H1 (cell line): ENCODE results near the gene SHANK2. TPM values are rescaled to one million over a fixed set of nuclear protein-coding genes. Genes with fewer than 3 reads are reported as not detected.

Experiments used
- CTCF ChIA-PET: fragments of 300-600 bp; sonication (Branson Sonifier 250); formaldehyde crosslinking; loops from one replicate; lab custom pipeline; 2021; ENCODE audit not compliant: partially characterized antibody; lab: Charles Lee
- POLR2A ChIA-PET: fragments of 300-600 bp; sonication (Branson Sonifier 250); formaldehyde crosslinking; loops from one replicate; lab custom pipeline; 2021; ENCODE audit warnings: inconsistent platforms; ENCODE audit not compliant: partially characterized antibody; lab: Charles Lee
- DNase-seq, 2 experiments: peaks; one replicate each; pipeline versions ENCODE4 v3.0.0 to v3.0.0-alpha.2; 2010 to 2022; ENCODE audit warnings: low spot score in 2 of 2, low read depth in 1 of 2, mixed read lengths in 1 of 2
- FAIRE-seq: peaks from 2 replicates; lab custom pipeline; 2011; peaks lifted over from hg19 to GRCh38; lab: Jason Lieb, UNC
- H2AFZ ChIP-seq: 2 replicates; pipeline ENCODE4 v1.8.1; 2012; ENCODE audit warnings: low read length, inconsistent platforms
- H2AK5ac ChIP-seq: 2 replicates; pipeline ENCODE4 v1.6.1; 2013; ENCODE audit warnings: low read depth, low read length
- H2BK120ac ChIP-seq: replicated peaks from 2 replicates; pipeline ENCODE3; 2013; ENCODE audit warnings: low read depth, low read length, inconsistent platforms
- H2BK12ac ChIP-seq: 2 replicates; pipeline ENCODE4 v1.6.1; 2013; ENCODE audit warnings: low read depth, low read length
- H2BK15ac ChIP-seq: 2 replicates; pipeline ENCODE4 v1.6.1; 2013; ENCODE audit warnings: low read length
- H2BK20ac ChIP-seq: 2 replicates; pipeline ENCODE4 v1.6.1; 2013; ENCODE audit warnings: low read length
- H2BK5ac ChIP-seq: 2 replicates; pipeline ENCODE4 v1.6.1; 2013; ENCODE audit warnings: low read depth, low read length
- H3K14ac ChIP-seq: 2 replicates; pipeline ENCODE4 v1.6.1; 2013; ENCODE audit warnings: inconsistent platforms; ENCODE audit not compliant: insufficient read length
- H3K18ac ChIP-seq: 2 replicates; pipeline ENCODE4 v1.6.1; 2013; ENCODE audit warnings: low read length; ENCODE audit errors: extremely low read depth
- H3K23ac ChIP-seq: 2 replicates; pipeline ENCODE4 v1.6.1; 2013; ENCODE audit warnings: inconsistent platforms; ENCODE audit not compliant: insufficient read length
- H3K23me2 ChIP-seq: 2 replicates; pipeline ENCODE4 v1.6.1; 2013; ENCODE audit warnings: low read depth, low read length
- H3K27ac ChIP-seq: 2 replicates; pipeline ENCODE4 v1.6.1; 2011; ENCODE audit warnings: low read depth, low read length, inconsistent platforms
- H3K27me3 ChIP-seq, 4 experiments: replicated peaks in 1 of 4; 1 replicate in 1 of 4; 2 replicates in 3 of 4; pipeline versions ENCODE4 v1.6.1 to v1.8.1; 2011 to 2013; ENCODE audit warnings: low read length in 3 of 4, mild to moderate bottlenecking in 3 of 4, inconsistent platforms in 2 of 4, mixed read lengths in 2 of 4, moderate library complexity in 1 of 4; ENCODE audit not compliant: control insufficient read depth in 3 of 4, insufficient read depth in 3 of 4; ENCODE audit errors: extremely low read depth in 1 of 4
- H3K36me3 ChIP-seq, 4 experiments: 2 replicates each; pipeline versions ENCODE4 v1.6.1 to v1.8.1; 2011 to 2013; ENCODE audit warnings: mild to moderate bottlenecking in 4 of 4, low read length in 3 of 4, moderate library complexity in 2 of 4, control low read depth in 1 of 4, inconsistent platforms in 1 of 4; ENCODE audit not compliant: insufficient read depth in 4 of 4, control insufficient read depth in 2 of 4
- H3K4ac ChIP-seq: replicated peaks from 2 replicates; pipeline ENCODE3; 2013; ENCODE audit warnings: low read length, low read depth, mixed read lengths, inconsistent platforms; ENCODE audit not compliant: insufficient read length
- H3K4me1 ChIP-seq, 4 experiments: replicated peaks in 1 of 4; 1 replicate in 1 of 4; 2 replicates in 3 of 4; pipeline versions ENCODE4 v1.6.1 to v1.8.1; 2011 to 2013; ENCODE audit warnings: low read length in 3 of 4, inconsistent platforms in 2 of 4, mixed read lengths in 1 of 4; ENCODE audit not compliant: insufficient read depth in 4 of 4, control insufficient read depth in 3 of 4
- H3K4me2 ChIP-seq, 2 experiments: 2 replicates each; pipeline versions ENCODE4 v1.6.1 to v1.8.1; 2011 to 2013; ENCODE audit warnings: low read depth in 2 of 2, low read length in 2 of 2, control low read depth in 1 of 2, inconsistent platforms in 1 of 2, mild to moderate bottlenecking in 1 of 2; ENCODE audit not compliant: insufficient read depth in 1 of 2
- H3K4me3 ChIP-seq, 4 experiments: fragments of 200-600, 300-600 bp in 1 of 4; sonication (generic), shearing (Covaris generic), sonication (Bioruptor Twin) in 1 of 4; 2 replicates each; pipeline versions ENCODE4 v1.5.1 to v1.8.1; 2011 to 2016; ENCODE audit warnings: low read length in 4 of 4, low read depth in 3 of 4, control low read depth in 2 of 4, inconsistent platforms in 2 of 4, mild to moderate bottlenecking in 2 of 4, mixed read lengths in 1 of 4, moderate library complexity in 1 of 4; ENCODE audit not compliant: insufficient read depth in 2 of 4; ENCODE audit errors: extremely low read depth in 1 of 4
- H3K56ac ChIP-seq: replicated peaks from 2 replicates; pipeline ENCODE3; 2013; ENCODE audit warnings: low read depth, mild to moderate bottlenecking, mixed read lengths, low read length, inconsistent platforms; ENCODE audit not compliant: insufficient read length
- H3K79me1 ChIP-seq: 2 replicates; pipeline ENCODE4 v1.6.1; 2013; ENCODE audit warnings: low read depth, low read length, control low read depth
- H3K79me2 ChIP-seq, 2 experiments: 2 replicates each; pipeline versions ENCODE4 v1.6.1 to v1.8.1; 2012 to 2013; ENCODE audit warnings: low read length in 2 of 2, mild to moderate bottlenecking in 2 of 2, inconsistent platforms in 1 of 2; ENCODE audit not compliant: insufficient read depth in 2 of 2, control insufficient read depth in 1 of 2
- H3K9ac ChIP-seq, 4 experiments: replicated peaks in 1 of 4; 1 replicate in 1 of 4; 2 replicates in 3 of 4; pipeline versions ENCODE4 v1.6.1 to v1.8.1; 2011 to 2013; ENCODE audit warnings: low read depth in 3 of 4, low read length in 3 of 4, control low read depth in 2 of 4, mild to moderate bottlenecking in 2 of 4, moderate library complexity in 2 of 4, inconsistent platforms in 1 of 4; ENCODE audit errors: extremely low read depth in 1 of 4
- H3K9me3 ChIP-seq, 2 experiments: 2 replicates each; pipeline versions ENCODE4 v1.6.1 to v1.8.1; 2012 to 2013; ENCODE audit warnings: mild to moderate bottlenecking in 2 of 2, moderate library complexity in 2 of 2, control low read depth in 1 of 2, inconsistent platforms in 1 of 2, low read depth in 1 of 2, low read length in 1 of 2, mixed read lengths in 1 of 2; ENCODE audit not compliant: insufficient read depth in 2 of 2
- H4K20me1 ChIP-seq, 2 experiments: replicated peaks in 1 of 2; 2 replicates each; pipeline versions ENCODE3 to v1.8.1; 2011 to 2013; ENCODE audit warnings: inconsistent platforms in 2 of 2, low read length in 2 of 2, mild to moderate bottlenecking in 1 of 2; ENCODE audit not compliant: insufficient read depth in 2 of 2, control insufficient read depth in 1 of 2
- H4K5ac ChIP-seq: 2 replicates; pipeline ENCODE4 v1.6.1; 2013; ENCODE audit warnings: low read length, low read depth, mixed read lengths, inconsistent platforms; ENCODE audit not compliant: insufficient read length
- H4K8ac ChIP-seq: 2 replicates; pipeline ENCODE4 v1.8.0; 2013; ENCODE audit warnings: mild to moderate bottlenecking, moderate library complexity, low read length, inconsistent platforms; ENCODE audit not compliant: insufficient read depth; ENCODE audit errors: extremely low read depth
- H4K91ac ChIP-seq: replicated peaks from 2 replicates; pipeline ENCODE3; 2013; ENCODE audit warnings: low read length, mixed read lengths, inconsistent platforms; ENCODE audit not compliant: insufficient read length
- CREB1 ChIP-seq: IDR thresholded peaks from 2 replicates; pipeline ENCODE4 v1.6.1; 2012; ENCODE audit warnings: inconsistent platforms
- GTF2F1 ChIP-seq: IDR thresholded peaks from 2 replicates; pipeline ENCODE4 v1.6.1; 2012; ENCODE audit warnings: low read depth, low read length, improper control_type of control experiment, borderline replicate concordance
- KDM1A ChIP-seq: fragments of 200-600, 300-600 bp; sonication (generic); IDR thresholded peaks from 2 replicates; pipeline ENCODE4 v1.7.1; 2016; ENCODE audit warnings: mild to moderate bottlenecking, low read length, borderline replicate concordance
- MAFK ChIP-seq: IDR thresholded peaks from 2 replicates; pipeline ENCODE4 v1.6.1; 2012; ENCODE audit warnings: low read depth, mild to moderate bottlenecking, improper control_type of control experiment, low read length
- NRF1 ChIP-seq: IDR thresholded peaks from 2 replicates; pipeline ENCODE4 v1.6.1; 2011; ENCODE audit warnings: mild to moderate bottlenecking, low read depth, low read length, improper control_type of control experiment
- RAD21 ChIP-seq, 2 experiments: IDR thresholded peaks in 1 of 2; conservative IDR thresholded peaks in 1 of 2; 2 replicates each; pipeline ENCODE4 v1.6.1; 2011; ENCODE audit warnings: low read depth in 2 of 2, low read length in 2 of 2, improper control_type of control experiment in 1 of 2, inconsistent platforms in 1 of 2, mild to moderate bottlenecking in 1 of 2, moderate library complexity in 1 of 2
- RBBP5 ChIP-seq: IDR thresholded peaks from 2 replicates; pipeline ENCODE4 v1.7.1; 2012; ENCODE audit warnings: low read depth, mild to moderate bottlenecking, inconsistent platforms, low read length, moderate library complexity, borderline replicate concordance
- TEAD4 ChIP-seq: IDR thresholded peaks from 2 replicates; pipeline ENCODE4 v1.6.1; 2012; ENCODE audit warnings: low read depth, low read length, inconsistent platforms, mixed read lengths
- YY1 ChIP-seq: IDR thresholded peaks from 2 replicates; pipeline ENCODE4 v1.6.1; 2011; ENCODE audit warnings: low read depth, mild to moderate bottlenecking, low read length
- WGBS, 2 experiments: shearing (Covaris generic) in 1 of 2; methylation state at CpG; one replicate each; pipeline versions ENCODE4 v1.1.6 to v1.1.7; 2013 to 2015; ENCODE audit warnings: low lambda C conversion rate in 2 of 2, mixed read lengths in 2 of 2, inconsistent platforms in 1 of 2, low coverage in 1 of 2, missing lambda C conversion rate in 1 of 2; ENCODE audit not compliant: insufficient replicate concordance in 2 of 2, insufficient coverage in 1 of 2, insufficient read length in 1 of 2; ENCODE audit errors: extremely low coverage in 1 of 2, missing lambda C conversion rate in 1 of 2; 5-methylcytosine and 5-hydroxymethylcytosine counted together
- polyA plus RNA-seq, 7 experiments: library from polyadenylated mRNA; depleted of rRNA in 3 of 7; stranded (reverse) in 5 of 7; unstranded in 2 of 7; fragments of >200 nt in 5 of 7; fragments of 200-250 nt in 2 of 7; gene quantifications; 1 replicate in 5 of 7; 2 replicates in 1 of 7; 4 replicates in 1 of 7; pipeline versions ENCODE4 v1.2.1 to v1.2.3, GENCODE V29; 2011 to 2013; ENCODE audit warnings: missing spikeins in 2 of 7, mixed read lengths in 2 of 7
- total RNA-seq: library from RNA; stranded (reverse); fragmentation: NEBNext Ultra II Directional; extraction: Animal tissue kit (Norgen Biotek cat#: 25700); gene quantifications from 2 replicates; pipeline ENCODE4 v1.2.1, GENCODE V29; 2021
- TF ChIP-seq, protein P1 (sequence below), 3 experiments: IDR thresholded peaks; 1 replicate in 2 of 3; 2 replicates in 1 of 3; pipeline versions ENCODE4 v1.5.1 to v1.6.1; 2011; ENCODE audit warnings: low read length in 3 of 3, mild to moderate bottlenecking in 3 of 3, inconsistent platforms in 2 of 3, low read depth in 1 of 3, moderate library complexity in 1 of 3; ENCODE audit not compliant: insufficient read depth in 1 of 3; ENCODE audit errors: control extremely low read depth in 1 of 3

The SHANK2 gene
- total and polyA plus RNA-seq, 2 of the 8 experiments (the other 6 are each of a cell fraction or from before 2014, with no cell fraction given): 10.1 to 54.2 TPM

DNA sequence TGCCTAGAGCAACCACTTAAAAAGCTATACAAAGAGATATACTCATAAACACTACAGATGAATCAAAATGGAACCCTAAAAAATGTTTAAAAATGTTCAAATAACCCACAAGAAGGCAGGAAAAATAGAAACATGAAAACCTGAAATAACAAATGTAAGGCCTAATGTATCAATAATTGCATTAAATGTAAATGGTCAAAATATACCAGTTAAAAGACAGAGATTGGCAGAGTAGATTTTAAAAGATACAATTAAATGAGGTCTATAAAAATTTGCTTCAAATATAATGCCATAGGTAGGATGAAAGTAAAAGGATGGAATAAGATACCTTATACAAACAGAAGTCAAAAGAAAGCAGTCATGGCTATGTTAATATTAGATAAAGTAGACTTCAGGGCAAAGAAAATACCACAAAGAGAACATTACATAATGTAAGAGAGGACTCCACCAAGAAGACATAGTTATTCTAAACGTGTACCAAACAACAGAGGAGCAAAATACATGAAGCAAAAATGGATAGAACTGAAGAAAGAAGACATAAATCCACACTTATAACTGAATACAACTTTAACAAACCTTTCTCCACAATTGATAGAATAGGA, 25.2 kb downstream of the SHANK2 start:
- POLR2A ChIA-PET: no interaction called here
- H2AFZ ChIP-seq: no peak overlapping the region
- TF ChIP-seq RBBP5: no peak
- no peak for TF ChIP-seq TEAD4
- TF ChIP-seq NRF1: no peak
- TF ChIP-seq, protein P1, sequence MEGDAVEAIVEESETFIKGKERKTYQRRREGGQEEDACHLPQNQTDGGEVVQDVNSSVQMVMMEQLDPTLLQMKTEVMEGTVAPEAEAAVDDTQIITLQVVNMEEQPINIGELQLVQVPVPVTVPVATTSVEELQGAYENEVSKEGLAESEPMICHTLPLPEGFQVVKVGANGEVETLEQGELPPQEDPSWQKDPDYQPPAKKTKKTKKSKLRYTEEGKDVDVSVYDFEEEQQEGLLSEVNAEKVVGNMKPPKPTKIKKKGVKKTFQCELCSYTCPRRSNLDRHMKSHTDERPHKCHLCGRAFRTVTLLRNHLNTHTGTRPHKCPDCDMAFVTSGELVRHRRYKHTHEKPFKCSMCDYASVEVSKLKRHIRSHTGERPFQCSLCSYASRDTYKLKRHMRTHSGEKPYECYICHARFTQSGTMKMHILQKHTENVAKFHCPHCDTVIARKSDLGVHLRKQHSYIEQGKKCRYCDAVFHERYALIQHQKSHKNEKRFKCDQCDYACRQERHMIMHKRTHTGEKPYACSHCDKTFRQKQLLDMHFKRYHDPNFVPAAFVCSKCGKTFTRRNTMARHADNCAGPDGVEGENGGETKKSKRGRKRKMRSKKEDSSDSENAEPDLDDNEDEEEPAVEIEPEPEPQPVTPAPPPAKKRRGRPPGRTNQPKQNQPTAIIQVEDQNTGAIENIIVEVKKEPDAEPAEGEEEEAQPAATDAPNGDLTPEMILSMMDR (IDR thresholded peaks at IDR 0.05; ENCODE audit: control extremely low read depth in 1 of 3, insufficient read depth in 1 of 3, low read depth in 1 of 3, low read length in 3 of 3): no peak
- no peak for TF ChIP-seq CREB1
- no peak for TF ChIP-seq GTF2F1
- TF ChIP-seq KDM1A: no peak
- TF ChIP-seq MAFK: no peak
- TF ChIP-seq YY1: no peak
- no peak for TF ChIP-seq RAD21 (IDR thresholded peaks at IDR 0.05 in 1 of 2, conservative IDR thresholded peaks at IDR 0.05 in 1 of 2; ENCODE audit: low read depth in 2 of 2, low read length in 2 of 2)

More for the DNA sequence above, 25.2 kb downstream of the SHANK2 start:
- H4K5ac ChIP-seq: no peak overlapping the region
- H3K56ac ChIP-seq: no peak overlapping the region
- H2BK5ac ChIP-seq: no peak overlapping the region
- H3K9me3 ChIP-seq: peaks cover 0 to 7% of the 10 kb centered on the region in 2 experiments; a peak in 2 of 4 replicates
- peaks cover 0 to 88% of the 10 kb centered on the region in 2 experiments; a peak in 3 of 4 replicates for H3K79me2 ChIP-seq
- peaks cover 2 to 10% (median 5%) of the 10 kb centered on the region in 4 experiments; a peak in 4 of 8 replicates for H3K36me3 ChIP-seq
- WGBS, 2 experiments: 89% methylated on average over 1 of the region's 1 CpG; no CpG with 5 or more reads in 1 of the 2 experiments
- H3K23me2 ChIP-seq: no peaks in the 10 kb centered on the region
- no peak overlapping the region for H2BK120ac ChIP-seq
- H2BK20ac ChIP-seq: no peak overlapping the region
- H4K8ac ChIP-seq: no peak overlapping the region
- H3K4me3 ChIP-seq: no peak overlapping the region
- no peak overlapping the region for H2BK12ac ChIP-seq
- no peak overlapping the region for H2BK15ac ChIP-seq
- DNase-seq (no peak), FAIRE-seq (no peak)
- H3K27ac ChIP-seq: no peak overlapping the region
- no peak overlapping the region for H3K18ac ChIP-seq
- CTCF ChIA-PET: interaction anchor here (0.7 kb wide), 1 partner anchor 107 kb away, joined by 3 read pairs; no protein-coding TSS in a partner anchor
- H3K14ac ChIP-seq: no peak overlapping the region
- no peak overlapping the region for H2AK5ac ChIP-seq
- no peak overlapping the region for H3K23ac ChIP-seq
- no peak overlapping the region for H3K4ac ChIP-seq
- H3K79me1 ChIP-seq: peaks cover 9% of the 10 kb centered on the region; the same call in 1 of the 2 replicates
- no peaks in the 10 kb centered on the region for H3K27me3 ChIP-seq
- H3K4me2 ChIP-seq: no peak overlapping the region
- peaks cover 0 to 8% of the 10 kb centered on the region in 2 experiments for H4K20me1 ChIP-seq
- H4K91ac ChIP-seq: no peak overlapping the region
- no peak overlapping the region for H3K9ac ChIP-seq
- H3K4me1 ChIP-seq: no peaks in the 10 kb centered on the region; a peak in 2 of 7 replicates
